ENCODE measurements around the gene SLC25A18.
"Not testable (repeated sequence)": the region's sequence is repeated elsewhere in the genome, so short reads cannot be mapped to it uniquely, and the experiment has no call there.

The SLC25A18 gene

DNA sequence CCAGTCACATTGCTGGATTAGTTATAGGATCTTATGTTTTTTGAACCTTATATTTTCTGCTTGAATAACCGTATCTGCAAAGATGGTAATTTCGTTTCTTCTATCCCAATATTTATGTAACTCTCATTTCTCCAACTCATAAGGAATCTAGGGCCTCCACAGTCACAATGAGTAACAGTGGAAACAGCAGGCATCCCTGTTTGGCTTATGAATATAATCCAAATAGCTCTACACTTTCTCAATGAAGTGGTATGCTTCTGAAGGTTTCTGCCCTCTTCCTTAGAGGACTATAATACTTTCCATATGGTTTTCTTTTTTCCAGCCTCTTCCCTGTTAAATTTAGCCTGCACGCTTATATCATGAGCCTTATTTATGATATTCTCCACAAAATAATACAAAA is 48.8 kb downstream of the SLC25A18 start:
- no peak for DNase-seq

DNA sequence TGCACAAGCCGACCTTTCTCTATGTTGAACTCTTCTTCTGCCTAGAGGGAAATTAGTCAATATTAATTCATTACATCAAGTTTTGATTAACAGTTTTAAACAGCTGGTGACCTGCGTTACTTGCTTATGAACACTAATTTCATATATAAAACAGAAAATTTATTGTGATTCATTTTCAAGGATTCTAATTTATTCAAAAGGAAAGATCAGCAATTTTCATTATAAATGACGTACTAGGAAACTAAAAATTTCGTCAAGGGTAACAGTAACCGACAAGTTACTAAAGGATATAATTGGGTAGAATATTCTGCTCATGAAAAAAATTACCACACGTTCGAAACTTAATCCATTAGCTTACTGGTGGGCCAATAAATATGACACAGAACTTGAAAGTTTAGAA is 50.0 kb downstream of the SLC25A18 start:
- DNase-seq: no peak

DNA sequence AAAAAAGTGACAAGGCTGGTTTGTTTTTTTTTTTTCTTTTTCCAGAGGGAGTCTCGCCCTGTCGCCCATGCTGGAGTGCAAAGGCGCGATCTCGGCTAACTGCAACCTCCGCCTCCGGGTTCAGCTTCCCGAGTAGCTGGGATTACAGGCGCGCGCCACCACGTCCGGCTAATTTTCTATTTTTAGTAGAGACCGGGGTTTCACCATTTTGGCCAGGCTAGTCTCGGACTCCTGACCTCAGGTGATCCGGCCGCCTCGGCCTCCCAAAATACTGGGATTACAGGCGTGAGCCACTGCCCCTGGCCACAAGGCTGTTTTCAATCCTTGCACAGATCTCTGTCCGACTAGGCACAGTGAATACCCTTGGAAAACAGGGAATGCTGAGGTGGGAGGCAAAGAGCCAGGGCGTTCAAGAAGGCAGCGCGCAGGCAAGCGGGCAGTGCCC is 64.7 kb downstream of the SLC25A18 start:
- DNase-seq: no peak

DNA sequence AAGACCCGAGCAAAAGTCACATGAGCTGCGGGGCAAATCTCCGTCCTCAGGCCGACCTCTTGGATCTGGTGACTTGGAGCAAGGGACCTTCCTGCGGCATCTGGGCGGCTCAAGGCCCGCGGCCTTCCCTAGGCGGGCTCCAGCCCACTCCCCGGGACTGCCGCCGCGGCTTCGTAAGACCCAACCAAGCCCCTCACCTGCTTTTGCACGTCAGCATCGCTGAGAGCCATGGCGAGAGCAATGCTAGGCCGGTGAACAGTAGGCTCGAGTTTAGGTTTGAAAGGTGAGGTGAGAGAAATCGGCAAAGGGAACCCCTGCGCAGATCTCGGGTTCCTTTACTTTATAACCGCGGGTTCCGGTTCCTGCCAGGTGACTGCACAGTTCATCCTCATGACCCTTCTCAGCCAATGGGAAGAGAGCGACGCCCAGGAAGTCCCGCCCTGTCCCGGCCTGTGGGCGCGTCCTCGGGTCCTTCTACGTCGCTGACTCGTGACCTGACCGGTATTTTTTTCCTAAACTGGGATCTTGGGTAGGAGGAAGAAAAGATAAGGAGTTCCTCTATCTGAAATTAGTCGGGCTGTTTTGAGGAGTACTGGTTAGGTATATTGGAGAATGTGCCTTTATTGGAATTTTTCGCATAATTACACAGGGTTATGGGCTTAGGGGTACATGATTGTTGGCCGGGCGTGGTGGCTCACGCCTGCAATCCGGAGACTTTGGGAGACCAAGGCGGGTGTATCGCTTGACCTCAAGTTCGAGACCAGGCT is 65.3 kb downstream of the SLC25A18 start, which contains the start of gene ATP6V1E1:
Gene ATP6V1E1 (minus strand): TSS at position 344 of the 767 bp plus-strand sequence. CDS start 114 bp downstream, at position 230.
- peak; percentile 93 for DNase-seq

DNA sequence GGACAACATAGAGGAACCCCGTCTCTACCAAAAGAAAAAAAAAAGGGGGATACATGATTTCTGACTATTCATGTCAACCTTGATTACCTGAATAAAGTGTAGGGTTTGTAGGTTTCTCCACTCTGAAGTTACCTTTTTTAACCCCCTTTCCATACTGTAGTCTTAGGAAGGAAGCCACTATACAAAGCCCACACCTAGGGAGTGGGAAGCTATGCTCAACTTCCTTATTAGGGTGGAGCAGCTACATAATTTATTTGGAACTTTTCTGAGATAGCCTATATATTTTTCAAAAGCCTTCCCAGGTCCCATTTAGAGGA is 65.8 kb downstream of the SLC25A18 start:
- no peak for DNase-seq

DNA sequence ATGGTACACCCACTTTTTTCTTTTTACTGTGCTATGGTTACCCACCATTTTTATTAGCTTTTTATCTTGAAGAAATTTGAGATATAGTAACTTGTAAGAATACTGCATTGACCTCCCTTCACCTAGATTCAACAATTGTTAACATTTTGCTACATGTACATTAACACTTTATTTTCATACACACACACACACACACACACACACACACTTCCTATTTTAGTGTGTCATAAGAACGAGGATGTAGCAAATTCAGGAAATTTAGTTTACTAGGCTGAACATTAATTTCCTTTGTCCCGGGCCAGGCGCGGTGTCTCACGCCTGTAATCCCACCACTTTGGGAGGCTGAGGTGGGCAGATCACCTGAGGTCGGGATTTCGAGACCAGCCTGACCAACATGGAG is 66.3 kb downstream of the SLC25A18 start:
- DNase-seq: no peak

DNA sequence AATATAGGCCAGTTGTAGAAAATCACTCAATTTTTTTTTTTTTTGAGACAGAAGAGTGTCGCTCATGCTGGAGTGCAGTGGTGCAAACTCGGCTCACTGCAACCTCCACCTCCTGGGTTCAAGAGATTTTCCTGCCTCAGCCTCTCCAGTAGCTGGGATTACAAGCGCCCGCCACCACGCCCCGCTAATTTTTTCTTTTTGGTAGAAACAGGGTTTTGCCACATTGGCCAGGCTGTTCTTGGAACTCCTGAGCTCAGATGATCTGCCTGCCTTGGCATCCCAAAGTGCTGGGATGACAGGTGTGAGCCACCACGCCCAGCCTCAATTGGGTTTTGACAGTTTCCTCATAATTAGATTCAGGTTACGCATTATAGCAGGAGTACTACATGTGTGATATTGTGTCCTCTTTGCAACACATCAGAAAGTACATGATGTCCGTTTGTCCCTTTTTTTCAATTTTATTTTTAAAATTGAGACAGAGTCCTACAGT is 67.8 kb downstream of the SLC25A18 start:
- DNase-seq: no peak

DNA sequence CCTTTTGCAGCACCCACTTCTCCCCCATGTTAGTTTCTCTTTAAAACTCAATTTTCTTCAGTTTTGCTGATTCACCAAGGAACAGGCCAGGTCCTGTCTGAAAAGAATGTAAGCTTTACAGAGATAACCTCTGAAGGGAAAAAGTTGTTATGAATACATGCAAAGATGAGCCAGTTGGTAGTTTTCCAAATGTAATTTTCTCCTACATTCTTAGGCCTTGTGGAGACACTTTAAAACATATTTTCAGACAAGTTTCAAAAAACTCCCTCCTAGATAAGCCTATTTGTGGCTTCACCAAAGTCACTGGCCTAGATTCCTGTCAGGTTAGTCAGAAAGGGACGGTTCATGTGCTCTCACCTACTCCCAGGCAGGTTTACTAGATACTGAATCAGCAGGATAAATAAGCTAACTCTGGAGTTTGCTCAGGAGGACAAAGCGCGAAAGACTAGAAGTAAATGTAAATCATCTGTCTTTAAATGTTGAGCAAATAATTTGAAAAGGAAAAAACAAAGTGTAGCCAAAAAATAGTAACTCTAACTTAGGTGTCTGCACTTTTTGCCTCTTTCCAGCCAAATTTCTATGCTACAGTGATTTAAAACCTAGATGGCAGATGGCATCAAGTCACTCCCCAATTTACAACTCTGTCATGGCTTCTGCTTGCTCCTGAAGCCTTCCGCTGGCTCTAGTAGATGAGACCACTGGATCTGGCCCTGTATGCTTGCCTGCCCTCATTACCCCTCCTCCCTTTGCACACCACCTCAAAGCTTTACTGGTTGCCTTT is 70.1 kb downstream of the SLC25A18 start:
- no peak for DNase-seq

DNA sequence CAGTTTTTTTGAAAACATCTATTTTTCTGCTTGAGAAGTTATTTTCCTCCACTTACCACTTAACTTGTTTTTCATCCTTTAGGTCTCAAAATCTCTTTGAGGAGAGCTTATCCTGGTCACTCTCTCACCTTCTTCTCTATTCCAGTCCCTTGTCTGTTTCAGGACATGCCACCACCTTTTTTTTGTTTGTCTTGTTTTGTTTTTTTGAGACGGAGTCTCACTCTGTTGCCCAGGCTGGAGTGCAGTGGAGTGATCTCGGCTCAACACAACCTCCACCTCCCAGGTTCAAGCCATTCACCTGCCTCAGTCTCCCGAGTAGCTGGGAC is 70.7 kb downstream of the SLC25A18 start:
- DNase-seq: no peak

DNA sequence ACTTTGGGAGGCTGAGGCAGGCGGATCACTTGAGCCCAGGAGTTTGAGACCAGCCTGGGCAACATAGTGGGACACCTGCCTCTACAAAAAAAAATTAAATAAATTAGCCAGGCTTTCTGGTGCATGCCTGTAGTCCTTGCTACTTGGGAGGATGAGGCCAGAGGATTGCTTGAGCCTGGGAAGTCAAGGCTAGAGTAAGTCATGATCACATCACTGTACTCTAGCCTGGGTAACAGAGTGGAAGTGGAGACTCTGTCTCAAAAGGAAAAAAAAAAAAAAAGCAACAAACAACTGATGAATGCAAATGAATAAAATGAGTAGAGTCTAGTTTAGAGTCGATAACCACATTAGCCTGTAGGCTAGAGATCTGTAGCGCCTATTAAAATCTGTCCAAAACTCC is 71.4 kb downstream of the SLC25A18 start:
- no peak for DNase-seq

DNA sequence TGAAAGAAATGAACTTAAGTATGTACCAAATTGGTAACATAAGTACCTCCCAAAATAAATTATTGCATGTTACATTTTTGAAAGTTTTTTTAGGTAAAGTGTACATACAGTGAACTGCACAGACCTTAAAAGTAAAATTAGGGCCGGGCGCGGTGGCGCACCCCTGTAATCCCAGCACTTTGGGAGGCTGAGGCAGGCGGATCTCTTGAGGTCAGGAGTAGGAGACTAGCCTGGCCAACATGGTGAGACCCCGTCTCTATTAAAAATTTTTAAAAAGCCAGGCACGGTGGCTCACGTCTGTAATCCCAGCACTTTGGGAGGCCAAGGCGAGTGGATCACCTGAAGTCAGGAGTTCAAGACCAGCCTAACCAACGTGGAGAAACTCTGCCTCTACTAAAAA is 73.6 kb downstream of the SLC25A18 start:
- DNase-seq: not testable (repeated sequence)

DNA sequence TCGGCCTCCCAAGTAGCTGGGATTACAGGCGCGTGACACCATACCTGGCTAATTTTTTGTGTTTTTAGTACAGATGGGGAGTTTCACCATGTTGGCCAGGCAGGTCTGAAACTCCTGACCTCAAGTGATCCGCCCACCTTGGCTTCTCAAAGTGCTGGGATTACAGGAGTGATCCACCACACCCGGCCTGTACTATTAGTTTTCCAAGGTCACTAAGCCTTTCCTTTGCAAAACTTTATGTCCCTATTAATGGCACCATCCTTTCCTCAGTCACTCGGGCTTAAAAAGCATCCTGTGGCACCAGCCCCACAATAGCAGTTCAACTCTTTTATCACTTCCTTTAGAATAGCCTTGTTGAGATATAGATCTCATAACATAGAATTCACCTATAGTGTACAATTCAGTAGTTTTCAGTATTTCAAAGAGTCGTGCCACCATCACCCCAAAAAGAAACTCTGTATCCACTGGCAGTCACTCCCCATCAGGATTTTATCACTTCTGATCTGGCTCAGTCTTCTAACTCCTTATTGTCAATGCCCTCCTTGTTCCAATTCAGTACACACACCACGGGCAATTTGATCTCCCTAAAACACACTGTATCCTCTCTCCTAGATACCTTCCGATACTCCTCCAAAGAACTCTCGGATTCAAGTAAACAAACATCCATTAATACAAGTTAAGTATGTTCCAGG is 74.3 kb downstream of the SLC25A18 start:
- DNase-seq: no peak

DNA sequence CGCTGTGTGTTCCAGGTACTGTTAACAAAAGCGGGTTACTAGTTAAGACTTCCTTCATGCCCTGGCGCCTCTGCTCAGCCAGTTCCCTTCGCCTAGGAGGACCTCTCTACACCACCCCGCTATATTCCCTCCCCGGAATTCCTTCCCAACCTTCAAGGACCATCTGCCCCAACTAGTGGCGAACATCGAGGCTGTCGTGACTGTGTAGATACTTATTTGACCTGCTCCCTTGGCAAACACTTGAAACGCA is 74.8 kb downstream of the SLC25A18 start:
- no peak for DNase-seq

DNA sequence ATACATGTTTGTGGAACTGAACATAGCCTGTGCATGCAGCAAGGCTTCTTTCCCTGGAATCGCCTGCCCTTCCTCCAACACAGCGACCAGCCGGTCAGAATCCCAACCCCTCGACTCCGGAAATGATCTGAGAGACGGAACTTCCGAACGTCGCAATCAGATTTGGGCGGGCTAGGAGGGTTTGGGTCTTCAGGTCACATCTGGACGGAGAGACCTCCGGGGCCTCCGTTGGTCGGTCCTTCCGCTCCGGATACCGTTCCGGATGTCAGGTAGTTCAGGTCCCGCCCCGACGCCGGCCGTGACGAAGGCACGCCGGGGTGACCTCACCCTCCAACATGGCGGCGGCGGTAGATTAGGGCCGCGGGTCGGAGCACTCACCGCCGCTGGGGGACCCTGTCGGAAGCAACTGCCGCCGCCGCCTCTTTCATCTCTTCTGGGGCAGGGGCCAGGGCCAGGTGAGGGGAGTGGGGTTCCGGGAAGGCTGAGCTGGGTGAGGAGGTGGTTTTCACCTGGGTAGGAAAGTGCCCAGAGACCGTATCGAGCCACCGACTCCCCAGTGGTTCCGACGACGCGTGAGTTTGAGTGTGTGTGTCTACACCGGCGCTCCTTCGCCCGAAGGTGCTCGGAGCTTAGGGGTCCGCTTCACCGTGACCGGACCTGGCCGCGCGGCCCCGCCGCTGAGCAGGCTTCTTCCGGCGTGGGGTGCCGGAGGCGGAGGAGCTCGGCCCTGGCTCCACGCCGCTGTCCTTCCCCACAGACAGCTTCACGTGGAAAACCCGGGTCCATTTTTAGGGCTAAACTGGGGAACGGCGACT is 75.3 kb downstream of the SLC25A18 start, which contains the start of gene BCL2L13:
Gene BCL2L13 (plus strand): TSS at position 326 of the 815 bp plus-strand sequence. CDS start 16,955 bp downstream, outside the sequence.
- peak; percentile 87 for DNase-seq

DNA sequence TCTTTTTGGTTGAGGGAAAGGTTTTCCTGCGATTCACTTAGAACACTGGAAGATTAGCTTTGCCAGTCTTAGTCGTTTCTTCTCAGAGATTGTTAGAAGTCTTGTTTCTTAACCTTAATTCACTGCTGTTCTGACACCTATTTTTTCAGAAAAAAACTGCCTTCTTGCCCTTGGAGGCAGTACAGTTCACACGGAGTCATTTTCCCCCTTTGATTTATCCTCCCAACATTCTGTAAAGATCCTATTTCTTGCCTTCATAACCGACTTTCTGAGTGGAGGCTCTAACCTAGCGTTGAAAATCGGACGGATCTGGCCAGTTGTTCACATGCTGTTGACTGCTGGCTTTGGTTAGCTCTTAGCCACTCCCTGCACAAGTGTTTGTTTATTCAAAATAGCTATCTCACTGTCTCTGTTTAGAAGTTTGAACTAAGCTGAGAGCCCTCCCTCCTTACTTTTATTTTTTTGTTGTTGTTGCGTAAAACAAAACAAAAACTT is 76.0 kb downstream of the SLC25A18 start:
- DNase-seq: peak; percentile 23
